IMR-90 (cell line): Measurements from ENCODE around the gene SLC39A11. TPM values are rescaled to one million over a fixed set of nuclear protein-coding genes. Genes with fewer than 3 reads are reported as not detected.

Experiments used
- ATAC-seq: fragments of 200-7000 bp; cut with Tn5 transposase; 2 replicates; pipeline ENCODE4 v1.9.1; 2020; ENCODE audit warnings: low read depth, mild to moderate bottlenecking, moderate library complexity
- BruUV-seq: library from RNA; stranded (reverse); fragments of 400-500 nt; replicated peaks from 2 replicates; lab custom pipeline; 2021; lab: Mats Ljungman, UMichigan
- CTCF ChIA-PET: fragments of 300-600 bp; formaldehyde crosslinking; extraction: SDS; loops from one replicate; lab custom pipeline; 2021; ENCODE audit warnings: antibody characterized with exemption; lab: Yijun Ruan, JAX
- POLR2A ChIA-PET: fragments of 300-600 bp; sonication (Branson Sonifier 250); formaldehyde crosslinking; loops from one replicate; lab custom pipeline; 2022; ENCODE audit warnings: antibody characterized with exemption; ENCODE audit not compliant: unreplicated experiment; lab: Charles Lee
- DNase-seq: peaks from one replicate; pipeline ENCODE4 v3.0.0; 2013
- H2AFZ ChIP-seq: replicated peaks from 2 replicates; pipeline ENCODE3; 2013; ENCODE audit warnings: low read length, mild to moderate bottlenecking; ENCODE audit not compliant: poor library complexity
- H2AK5ac ChIP-seq: 2 replicates; pipeline ENCODE4 v1.6.1; 2013; ENCODE audit warnings: low read depth, low read length, inconsistent platforms
- H2AK9ac ChIP-seq: replicated peaks from 2 replicates; pipeline ENCODE3; 2013; ENCODE audit warnings: mild to moderate bottlenecking, low read depth, low read length, moderate library complexity; ENCODE audit not compliant: poor library complexity
- H2BK120ac ChIP-seq: 2 replicates; pipeline ENCODE4 v1.6.1; 2013; ENCODE audit warnings: low read depth, low read length, inconsistent platforms
- H2BK15ac ChIP-seq: 3 replicates; pipeline ENCODE4 v1.6.1; 2013; ENCODE audit warnings: low read depth, low read length, inconsistent platforms
- H2BK20ac ChIP-seq: 2 replicates; pipeline ENCODE4 v1.6.1; 2013; ENCODE audit warnings: low read depth, mild to moderate bottlenecking, inconsistent platforms, low read length, moderate library complexity
- H2BK5ac ChIP-seq: 2 replicates; pipeline ENCODE4 v1.6.1; 2013; ENCODE audit warnings: mild to moderate bottlenecking, low read depth, low read length, inconsistent platforms; ENCODE audit not compliant: poor library complexity, severe bottlenecking
- H3K14ac ChIP-seq: replicated peaks from 2 replicates; pipeline ENCODE4 v1.6.1; 2013; ENCODE audit warnings: low read depth, low read length, inconsistent platforms
- H3K18ac ChIP-seq: 2 replicates; pipeline ENCODE4 v1.6.1; 2013; ENCODE audit warnings: low read depth, low read length, control low read depth
- H3K23ac ChIP-seq: 2 replicates; pipeline ENCODE4 v1.6.1; 2013; ENCODE audit warnings: low read depth, low read length, inconsistent platforms
- H3K27ac ChIP-seq: 2 replicates; pipeline ENCODE4 v1.5.1; 2013; ENCODE audit warnings: mild to moderate bottlenecking, control low read depth, low read length; ENCODE audit not compliant: insufficient read depth
- H3K27me3 ChIP-seq: 2 replicates; pipeline ENCODE4 v1.6.1; 2013; ENCODE audit warnings: low read length; ENCODE audit not compliant: control insufficient read depth, insufficient read depth
- H3K36me3 ChIP-seq: 2 replicates; pipeline ENCODE4 v1.6.1; 2013; ENCODE audit warnings: low read length, mixed read lengths; ENCODE audit not compliant: control insufficient read depth, insufficient read depth
- H3K4ac ChIP-seq: 2 replicates; pipeline ENCODE4 v1.6.1; 2013; ENCODE audit warnings: low read depth, low read length, inconsistent platforms
- H3K4me1 ChIP-seq: 2 replicates; pipeline ENCODE4 v1.6.1; 2013; ENCODE audit warnings: low read length, mixed read lengths; ENCODE audit not compliant: control insufficient read depth, insufficient read depth
- H3K4me2 ChIP-seq: 2 replicates; pipeline ENCODE4 v1.6.1; 2013; ENCODE audit warnings: low read depth, mild to moderate bottlenecking, control low read depth, low read length, moderate library complexity
- H3K4me3 ChIP-seq: 2 replicates; pipeline ENCODE4 v1.5.1; 2013; ENCODE audit warnings: low read depth, mild to moderate bottlenecking, control low read depth, low read length, moderate library complexity; ENCODE audit not compliant: insufficient read depth
- H3K56ac ChIP-seq: 2 replicates; pipeline ENCODE4 v1.6.1; 2013; ENCODE audit warnings: low read length, inconsistent platforms; ENCODE audit not compliant: insufficient read depth; ENCODE audit errors: extremely low read depth
- H3K79me1 ChIP-seq, 2 experiments: 2 replicates each; pipeline ENCODE4 v1.6.1; 2013; ENCODE audit warnings: low read length in 2 of 2, inconsistent platforms in 1 of 2, low read depth in 1 of 2
- H3K9ac ChIP-seq: 2 replicates; pipeline ENCODE4 v1.6.1; 2013; ENCODE audit warnings: low read depth, low read length, control low read depth
- H3K9me1 ChIP-seq: 2 replicates; pipeline ENCODE4 v1.6.1; 2013; ENCODE audit warnings: low read length, inconsistent platforms; ENCODE audit not compliant: insufficient read depth
- H3K9me3 ChIP-seq: 2 replicates; pipeline ENCODE4 v1.6.1; 2013; ENCODE audit warnings: low read length; ENCODE audit not compliant: control insufficient read depth, insufficient read depth
- H4K20me1 ChIP-seq: 2 replicates; pipeline ENCODE4 v1.6.1; 2013; ENCODE audit warnings: low read length, inconsistent platforms; ENCODE audit not compliant: insufficient read depth
- H4K5ac ChIP-seq: 2 replicates; pipeline ENCODE4 v1.6.1; 2013; ENCODE audit warnings: mild to moderate bottlenecking, low read depth, low read length, control low read depth
- H4K8ac ChIP-seq, 2 experiments: 2 replicates each; pipeline ENCODE4 v1.6.1; 2013; ENCODE audit warnings: low read depth in 2 of 2, low read length in 2 of 2, control low read depth in 1 of 2, inconsistent platforms in 1 of 2
- H4K91ac ChIP-seq: 2 replicates; pipeline ENCODE4 v1.6.1; 2013; ENCODE audit warnings: low read depth, low read length, inconsistent platforms; ENCODE audit not compliant: insufficient read depth
- BHLHE40 ChIP-seq: fragments of 150-350 bp; IDR thresholded peaks from 2 replicates; pipeline ENCODE4 v1.6.1; 2016; ENCODE audit warnings: mild to moderate bottlenecking, low read depth, low read length
- CHD1 ChIP-seq: IDR thresholded peaks from 2 replicates; pipeline ENCODE4 v1.6.1; 2012; ENCODE audit warnings: low read depth, low read length, improper control_type of control experiment
- FOS ChIP-seq: fragments of 150-350 bp; IDR thresholded peaks from 2 replicates; pipeline ENCODE4 v1.6.1; 2016; ENCODE audit warnings: low read depth, low read length
- MAFK ChIP-seq: IDR thresholded peaks from 2 replicates; pipeline ENCODE4 v1.6.1; 2012; ENCODE audit warnings: low read depth, low read length, improper control_type of control experiment
- MAZ ChIP-seq: IDR thresholded peaks from 2 replicates; pipeline ENCODE4 v1.6.1; 2012; ENCODE audit warnings: low read depth, mild to moderate bottlenecking, low read length, improper control_type of control experiment, moderate library complexity, borderline replicate concordance
- MXI1 ChIP-seq: IDR thresholded peaks from 2 replicates; pipeline ENCODE4 v1.6.1; 2012; ENCODE audit warnings: low read depth, mild to moderate bottlenecking, low read length, moderate library complexity, borderline replicate concordance
- NFE2L2 ChIP-seq: fragments of 150-350 bp; IDR thresholded peaks from 2 replicates; pipeline ENCODE4 v1.6.1; 2016; ENCODE audit warnings: low read depth, mild to moderate bottlenecking, low read length
- POLR2A ChIP-seq: IDR thresholded peaks from 2 replicates; pipeline ENCODE4 v1.6.1; 2012; ENCODE audit warnings: mild to moderate bottlenecking, low read depth, low read length
- RAD21 ChIP-seq: IDR thresholded peaks from 2 replicates; pipeline ENCODE4 v1.6.1; 2012; ENCODE audit warnings: low read length, improper control_type of control experiment
- SMC3 ChIP-seq: fragments of 150-350 bp; IDR thresholded peaks from 2 replicates; pipeline ENCODE4 v1.6.1; 2016; ENCODE audit warnings: low read depth, mild to moderate bottlenecking, antibody characterized with exemption, low read length, moderate library complexity
- dilution Hi-C: fragments of 300-500 bp; cut with HindIII; formaldehyde crosslinking; loops from one replicate; pipeline ENCODE4 v1.14.3; 2018; ENCODE audit warnings: low sequenced_read_pairs; ENCODE audit not compliant: unreplicated experiment
- in situ Hi-C: fragments of 300-500 bp; cut with MboI; formaldehyde crosslinking; loops from 3 replicates; pipeline ENCODE4 v1.14.3; 2019; ENCODE audit warnings: low sequenced_read_pairs, inconsistent platforms, mixed read lengths
- intact Hi-C: fragments of 100-400 bp; cut with micrococcal nuclease; formaldehyde crosslinking; loops from 2 replicates; pipeline ENCODE4 v1.10.0; 2022
- polyA plus RNA-seq, 3 experiments: library from polyadenylated mRNA; depleted of rRNA; stranded (reverse); fragments of >200 nt; gene quantifications; 2 replicates each; pipeline ENCODE4 v1.2.3, GENCODE V29; 2012; ENCODE audit warnings: low replicate concordance in 1 of 3
- total RNA-seq: library from RNA; depleted of rRNA; stranded (reverse); fragments of >200 nt; gene quantifications from 2 replicates; pipeline ENCODE4 v1.2.3, GENCODE V29; 2012
- TF ChIP-seq, protein P1 (sequence below): fragments of 150-350 bp; IDR thresholded peaks from 2 replicates; pipeline ENCODE4 v1.6.1; 2017; ENCODE audit warnings: mild to moderate bottlenecking, antibody characterized with exemption, low read length, low read depth
- TF ChIP-seq, protein P2 (sequence below): conservative IDR thresholded peaks from 2 replicates; pipeline ENCODE4 v1.5.1; 2012; ENCODE audit warnings: mild to moderate bottlenecking, low read depth, low read length, improper control_type of control experiment
- TF ChIP-seq, protein P3 (sequence below): fragments of 150-350 bp; IDR thresholded peaks from 2 replicates; pipeline ENCODE4 v1.6.1; 2016; ENCODE audit warnings: low read depth, mild to moderate bottlenecking, low read length, moderate library complexity, borderline replicate concordance

SLC39A11 gene
- total and polyA plus RNA-seq, 2 of the 4 experiments (the other 2 are of a cell fraction): 8.8 to 14.3 TPM

DNA sequence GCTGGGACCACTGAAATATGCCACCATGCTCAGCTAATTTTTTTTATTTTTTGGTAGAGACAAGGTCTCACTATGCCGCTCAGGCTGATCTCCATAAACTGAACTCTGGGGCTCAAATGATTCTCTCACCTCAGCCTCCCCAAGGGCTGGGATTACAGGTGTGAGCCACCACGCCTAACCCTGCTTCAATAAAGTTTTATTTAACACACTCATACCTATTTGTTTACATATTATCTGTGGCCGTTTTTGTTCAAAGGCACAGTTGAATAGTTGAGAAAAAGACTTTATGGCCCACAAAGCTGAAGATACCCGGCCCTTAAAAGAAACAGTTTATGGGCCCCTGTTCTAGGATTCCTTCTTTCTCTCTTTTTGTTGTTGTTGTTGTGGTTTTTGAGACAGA, 419.8 kb downstream of the SLC39A11 start (continued):
- TF ChIP-seq, protein P1, sequence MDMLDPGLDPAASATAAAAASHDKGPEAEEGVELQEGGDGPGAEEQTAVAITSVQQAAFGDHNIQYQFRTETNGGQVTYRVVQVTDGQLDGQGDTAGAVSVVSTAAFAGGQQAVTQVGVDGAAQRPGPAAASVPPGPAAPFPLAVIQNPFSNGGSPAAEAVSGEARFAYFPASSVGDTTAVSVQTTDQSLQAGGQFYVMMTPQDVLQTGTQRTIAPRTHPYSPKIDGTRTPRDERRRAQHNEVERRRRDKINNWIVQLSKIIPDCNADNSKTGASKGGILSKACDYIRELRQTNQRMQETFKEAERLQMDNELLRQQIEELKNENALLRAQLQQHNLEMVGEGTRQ: no peak

DNA sequence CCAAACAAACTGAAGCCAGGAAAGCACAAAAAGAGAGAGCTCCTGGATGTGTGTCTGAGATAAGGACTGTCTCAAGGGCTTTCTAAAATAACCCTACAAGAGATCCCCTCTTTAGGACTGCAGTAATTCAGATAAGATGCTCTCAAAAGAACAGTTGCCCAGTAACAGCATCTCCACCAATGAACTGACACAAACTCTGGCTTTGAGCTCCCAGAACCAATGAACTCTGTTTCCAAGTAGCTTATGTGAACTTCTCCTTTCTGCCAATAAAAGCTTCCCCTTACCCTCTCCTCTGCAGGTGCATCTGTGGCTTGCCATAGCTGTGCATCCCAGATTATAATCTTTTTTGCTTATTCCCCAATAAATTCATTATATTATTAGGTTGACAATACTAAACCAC, 421.5 kb downstream of the SLC39A11 start:
- TF ChIP-seq CHD1 (no peak), BHLHE40 (no peak), MAZ (no peak), POLR2A (no peak), FOS (no peak), SMC3 (no peak), NFE2L2 (no peak), MXI1 (no peak), RAD21 (no peak), MAFK (no peak)
- TF ChIP-seq, protein P1: no peak
- TF ChIP-seq, protein P2, sequence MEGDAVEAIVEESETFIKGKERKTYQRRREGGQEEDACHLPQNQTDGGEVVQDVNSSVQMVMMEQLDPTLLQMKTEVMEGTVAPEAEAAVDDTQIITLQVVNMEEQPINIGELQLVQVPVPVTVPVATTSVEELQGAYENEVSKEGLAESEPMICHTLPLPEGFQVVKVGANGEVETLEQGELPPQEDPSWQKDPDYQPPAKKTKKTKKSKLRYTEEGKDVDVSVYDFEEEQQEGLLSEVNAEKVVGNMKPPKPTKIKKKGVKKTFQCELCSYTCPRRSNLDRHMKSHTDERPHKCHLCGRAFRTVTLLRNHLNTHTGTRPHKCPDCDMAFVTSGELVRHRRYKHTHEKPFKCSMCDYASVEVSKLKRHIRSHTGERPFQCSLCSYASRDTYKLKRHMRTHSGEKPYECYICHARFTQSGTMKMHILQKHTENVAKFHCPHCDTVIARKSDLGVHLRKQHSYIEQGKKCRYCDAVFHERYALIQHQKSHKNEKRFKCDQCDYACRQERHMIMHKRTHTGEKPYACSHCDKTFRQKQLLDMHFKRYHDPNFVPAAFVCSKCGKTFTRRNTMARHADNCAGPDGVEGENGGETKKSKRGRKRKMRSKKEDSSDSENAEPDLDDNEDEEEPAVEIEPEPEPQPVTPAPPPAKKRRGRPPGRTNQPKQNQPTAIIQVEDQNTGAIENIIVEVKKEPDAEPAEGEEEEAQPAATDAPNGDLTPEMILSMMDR: no peak
- TF ChIP-seq, protein P3, sequence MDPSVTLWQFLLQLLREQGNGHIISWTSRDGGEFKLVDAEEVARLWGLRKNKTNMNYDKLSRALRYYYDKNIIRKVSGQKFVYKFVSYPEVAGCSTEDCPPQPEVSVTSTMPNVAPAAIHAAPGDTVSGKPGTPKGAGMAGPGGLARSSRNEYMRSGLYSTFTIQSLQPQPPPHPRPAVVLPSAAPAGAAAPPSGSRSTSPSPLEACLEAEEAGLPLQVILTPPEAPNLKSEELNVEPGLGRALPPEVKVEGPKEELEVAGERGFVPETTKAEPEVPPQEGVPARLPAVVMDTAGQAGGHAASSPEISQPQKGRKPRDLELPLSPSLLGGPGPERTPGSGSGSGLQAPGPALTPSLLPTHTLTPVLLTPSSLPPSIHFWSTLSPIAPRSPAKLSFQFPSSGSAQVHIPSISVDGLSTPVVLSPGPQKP: no peak
- Histone ChIP-seq H4K5ac (no peak overlapping the region), H3K14ac (no peak overlapping the region), H3K36me3 (no peaks in the 10 kb centered on the region), H3K79me1 (no peaks in the 10 kb centered on the region), H3K27me3 (no peaks in the 10 kb centered on the region), H3K56ac (no peak overlapping the region), H3K4ac (no peak overlapping the region), H2BK120ac (no peak overlapping the region), H3K9me1 (no peaks in the 10 kb centered on the region), H4K20me1 (no peaks in the 10 kb centered on the region), H2AFZ (no peak overlapping the region), H3K4me3 (no peak overlapping the region), H3K27ac (no peak overlapping the region), H3K4me2 (no peak overlapping the region), H3K18ac (no peak overlapping the region), H2BK5ac (no peak overlapping the region), H2AK9ac (no peak overlapping the region), H2BK20ac (no peak overlapping the region), H4K8ac (no peak overlapping the region), H3K23ac (no peak overlapping the region), H3K4me1 (peaks cover 3% of the 10 kb centered on the region; the same call in 1 of the 2 replicates), H4K91ac (no peak overlapping the region), H2BK15ac (no peak overlapping the region), H3K9me3 (no peaks in the 10 kb centered on the region), H3K9ac (no peak overlapping the region), H2AK5ac (no peak overlapping the region)
- CTCF ChIA-PET: interaction anchor here (1.8 kb wide), 1 partner anchor 11 kb away, joined by 4 read pairs; no protein-coding TSS in a partner anchor
- DNase-seq: no peak
- intact Hi-C loops: no loop called here
- ATAC-seq: no peak
- in situ Hi-C loops: no loop called here
- dilution Hi-C loops: no loop called here
- no TSS peak for BruUV-seq
- POLR2A ChIA-PET: no interaction called here
